Smooth muscle cell (in vitro differentiated cells): Measurements from ENCODE around the gene VWA8. TPM values are rescaled to one million over a fixed set of nuclear protein-coding genes. Genes with fewer than 3 reads are reported as not detected.

Experiments
- DNase-seq: peaks from one replicate; lab custom pipeline; 2025; ENCODE audit not compliant: unreplicated experiment; lab: John Stamatoyannopoulos, UW
- H2AFZ ChIP-seq: fragments of 200-600 bp; sonication (generic); 2 replicates; pipeline ENCODE4 v1.6.0; 2016; ENCODE audit warnings: antibody characterized with exemption, low read depth, mild to moderate bottlenecking
- H3F3A ChIP-seq: fragments of 200-600 bp; sonication (generic); 2 replicates; pipeline ENCODE4 v1.6.0; 2017; ENCODE audit warnings: antibody characterized with exemption, low read depth
- H3K27ac ChIP-seq: fragments of 200-600 bp; sonication (generic); 2 replicates; pipeline ENCODE4 v1.5.1; 2016; ENCODE audit warnings: low read depth, mild to moderate bottlenecking
- H3K27me3 ChIP-seq: fragments of 200-600 bp; sonication (generic); 2 replicates; pipeline ENCODE4 v1.6.1; 2016; ENCODE audit warnings: low read depth, mild to moderate bottlenecking
- H3K36me3 ChIP-seq: fragments of 200-600 bp; sonication (generic); 2 replicates; pipeline ENCODE4 v1.5.1; 2016; ENCODE audit warnings: low read depth
- H3K4me1 ChIP-seq: fragments of 200-600 bp; sonication (generic); 2 replicates; pipeline ENCODE4 v1.5.1; 2016; ENCODE audit warnings: low read depth
- H3K4me2 ChIP-seq: fragments of 200-600 bp; sonication (generic); 2 replicates; pipeline ENCODE4 v1.6.0; 2016; ENCODE audit warnings: mild to moderate bottlenecking
- H3K4me3 ChIP-seq: fragments of 200-600 bp; sonication (generic); 2 replicates; pipeline ENCODE4 v1.5.1; 2016; ENCODE audit warnings: mild to moderate bottlenecking
- H3K79me2 ChIP-seq: fragments of 200-600 bp; sonication (generic); 2 replicates; pipeline ENCODE4 v1.6.0; 2016; ENCODE audit warnings: low read depth, mild to moderate bottlenecking
- H3K9ac ChIP-seq: fragments of 200-600 bp; sonication (generic); 2 replicates; pipeline ENCODE4 v1.6.0; 2016; ENCODE audit warnings: low read depth
- H3K9me3 ChIP-seq: fragments of 200-600 bp; sonication (generic); replicated peaks from 2 replicates; pipeline ENCODE4 v1.5.1; 2016; ENCODE audit warnings: low read depth
- H4K20me1 ChIP-seq: fragments of 200-600 bp; sonication (generic); 2 replicates; pipeline ENCODE4 v1.6.0; 2016; ENCODE audit warnings: low read depth
- CTCF ChIP-seq: fragments of 200-600 bp; sonication (generic); IDR thresholded peaks from 2 replicates; pipeline ENCODE4 v1.5.1; 2017; ENCODE audit warnings: borderline replicate concordance, mild to moderate bottlenecking, antibody characterized with exemption; ENCODE audit not compliant: insufficient read depth, poor library complexity, severe bottlenecking
- WGBS: methylation state at CpG from one replicate; pipeline ENCODE4 v1.1.7; 2016; ENCODE audit warnings: low lambda C conversion rate; 5-methylcytosine and 5-hydroxymethylcytosine counted together
- polyA plus RNA-seq: library from polyadenylated mRNA; unstranded; fragments of >200 nt; fragmentation: Nextera tagmentation; extraction: Ambion mirVana; gene quantifications from 2 replicates; pipeline ENCODE4 v1.2.1, GENCODE V29; 2016
- total RNA-seq: library from RNA; depleted of rRNA; stranded (reverse); fragments of >200 nt; gene quantifications from 2 replicates; pipeline ENCODE4 v1.2.3, GENCODE V29; 2014

VWA8 gene
- total and polyA plus RNA-seq, 2 experiments from 2014 or later: 2.6 to 14.4 TPM

- H3K4me2 ChIP-seq: peak overlapping the region; percentile 89
- peak overlapping the region; percentile 79 for H3K4me3 ChIP-seq
- H2AFZ ChIP-seq: peak overlapping the region; percentile 100
- no peak for DNase-seq
- H3K9me3 ChIP-seq: no peaks in the 10 kb centered on the region
- peak overlapping the region; percentile 52 for H3K27ac ChIP-seq
- H3K9ac ChIP-seq: peak overlapping the region; percentile 60
- no peaks in the 10 kb centered on the region for H4K20me1 ChIP-seq
- no peaks in the 10 kb centered on the region for H3K36me3 ChIP-seq
- TF ChIP-seq CTCF: no peak
- peaks cover 8% of the 10 kb centered on the region for H3K4me1 ChIP-seq
- H3K79me2 ChIP-seq: peaks cover 29% of the 10 kb centered on the region
- no peaks in the 10 kb centered on the region for H3F3A ChIP-seq
- no peaks in the 10 kb centered on the region for H3K27me3 ChIP-seq
- WGBS: 40% methylated on average over 6 of the region's 6 CpGs
These were observed 504 bp upstream of the VWA8 start for GRCh38 chr13:41961466-41961760.

GRCh38 chr13:41960211-41960636 lies 685 bp downstream of the VWA8 start:
- H3F3A ChIP-seq: no peaks in the 10 kb centered on the region
- H3K4me3 ChIP-seq: peak overlapping the region; percentile 79
- peak overlapping the region; percentile 52 for H3K27ac ChIP-seq
- TF ChIP-seq CTCF: no peak
- H2AFZ ChIP-seq: peak overlapping the region; percentile 100
- H3K9ac ChIP-seq: peak overlapping the region; percentile 60
- WGBS: 1% methylated on average over 9 of the region's 9 CpGs
- no peaks in the 10 kb centered on the region for H4K20me1 ChIP-seq
- peak overlapping the region; percentile 89 for H3K4me2 ChIP-seq
- H3K36me3 ChIP-seq: no peaks in the 10 kb centered on the region
- DNase-seq: no peak
- no peaks in the 10 kb centered on the region for H3K27me3 ChIP-seq
- peaks cover 8% of the 10 kb centered on the region for H3K4me1 ChIP-seq
- no peaks in the 10 kb centered on the region for H3K9me3 ChIP-seq
- peaks cover 41% of the 10 kb centered on the region for H3K79me2 ChIP-seq

GRCh38 chr13:41956272-41956671 lies 4.6 kb downstream of the VWA8 start:
- H4K20me1 ChIP-seq: peaks cover 5% of the 10 kb centered on the region
- no peaks in the 10 kb centered on the region for H3K9me3 ChIP-seq
- TF ChIP-seq CTCF: no peak
- no peaks in the 10 kb centered on the region for H3F3A ChIP-seq
- H3K36me3 ChIP-seq: no peaks in the 10 kb centered on the region
- H3K9ac ChIP-seq: no peak overlapping the region
- no peak overlapping the region for H3K27ac ChIP-seq
- peaks cover 5% of the 10 kb centered on the region for H3K4me1 ChIP-seq
- no peak overlapping the region for H3K4me2 ChIP-seq
- no peak for DNase-seq
- H2AFZ ChIP-seq: no peak overlapping the region
- peaks cover 67% of the 10 kb centered on the region for H3K79me2 ChIP-seq
- no peaks in the 10 kb centered on the region for H3K27me3 ChIP-seq
- H3K4me3 ChIP-seq: no peak overlapping the region

- Histone ChIP-seq H3F3A (no peaks in the 10 kb centered on the region), H3K9me3 (no peaks in the 10 kb centered on the region), H2AFZ (no peak overlapping the region), H3K27me3 (no peaks in the 10 kb centered on the region), H3K9ac (no peak overlapping the region), H3K27ac (no peak overlapping the region), H3K4me2 (no peak overlapping the region), H4K20me1 (peaks cover 5% of the 10 kb centered on the region), H3K79me2 (peaks cover 71% of the 10 kb centered on the region), H3K4me1 (peaks cover 3% of the 10 kb centered on the region), H3K36me3 (no peaks in the 10 kb centered on the region), H3K4me3 (no peak overlapping the region)
- DNase-seq: no peak
- TF ChIP-seq CTCF: no peak
- WGBS: 96% methylated on average over 5 of the region's 5 CpGs
These were observed 5.3 kb downstream of the VWA8 start for GRCh38 chr13:41955605-41956004.
